Mononuclear cell (primary cell): Measurements from ENCODE around the gene LONP2. TPM values are rescaled to one million over a fixed set of nuclear protein-coding genes. Genes with fewer than 3 reads are reported as not detected.
"Not testable (repeated sequence)": the region's sequence is repeated elsewhere in the genome, so short reads cannot be mapped to it uniquely, and the experiment has no call there.

Source experiments
- H3K27me3 ChIP-seq: 2 replicates; pipeline ENCODE4 v1.6.0; 2011; ENCODE audit warnings: low read length, control low read depth; ENCODE audit not compliant: insufficient read depth
- H3K4me1 ChIP-seq: 2 replicates; pipeline ENCODE4 v1.5.1; 2011; ENCODE audit warnings: mild to moderate bottlenecking, low read length, control low read depth; ENCODE audit not compliant: insufficient read depth
- H3K4me3 ChIP-seq: 2 replicates; pipeline ENCODE4 v1.5.1; 2011; ENCODE audit warnings: mild to moderate bottlenecking, low read length, moderate library complexity
- H3K9me3 ChIP-seq: 2 replicates; pipeline ENCODE4 v1.5.1; 2011; ENCODE audit warnings: low read depth, mild to moderate bottlenecking, control low read depth, low read length
- total RNA-seq: library from RNA; depleted of rRNA; stranded (reverse); fragments of >200 nt; gene quantifications from one replicate; pipeline ENCODE4 v1.2.3, GENCODE V29; 2012

LONP2 gene
- total RNA-seq, 1 donor = 49.2 TPM

DNA sequence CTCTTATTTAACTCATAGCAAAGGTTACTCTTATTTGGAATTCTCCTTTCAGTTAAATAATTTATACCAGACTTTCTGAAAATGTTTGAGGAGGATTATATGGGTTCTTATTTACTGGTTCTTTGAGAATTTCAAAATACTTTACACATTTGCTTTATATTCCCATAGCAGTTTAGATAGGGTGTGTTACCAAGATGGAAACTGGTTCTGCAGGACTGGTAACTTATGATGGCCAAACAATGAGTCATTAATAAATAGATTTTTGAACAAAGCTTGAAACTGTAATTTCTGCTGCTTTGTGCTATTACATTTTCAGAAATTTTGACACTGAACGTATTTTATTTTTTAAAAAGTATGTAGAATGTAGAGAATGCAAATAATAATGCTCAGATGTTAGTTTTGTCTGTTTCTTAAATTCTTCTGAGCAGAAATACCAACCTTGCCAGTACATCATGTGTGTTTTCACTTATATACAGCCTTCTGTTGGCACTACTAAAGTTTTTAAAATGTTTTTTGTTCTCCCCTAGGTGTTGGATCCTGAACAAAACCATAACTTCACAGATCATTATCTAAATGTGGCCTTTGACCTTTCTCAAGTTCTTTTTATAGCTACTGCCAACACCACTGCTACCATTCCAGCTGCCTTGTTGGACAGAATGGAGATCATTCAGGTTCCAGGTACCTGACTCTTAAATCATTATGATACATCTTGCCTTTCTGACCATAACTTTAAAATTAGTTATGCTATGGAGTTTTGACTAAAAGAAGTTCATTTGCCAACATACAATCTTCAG, 51.6 kb downstream of the LONP2 start:
- H3K4me3 ChIP-seq = no peak overlapping the region
- H3K4me1 ChIP-seq = no peaks in the 10 kb centered on the region
- H3K9me3 ChIP-seq = no peaks in the 10 kb centered on the region
- H3K27me3 ChIP-seq = no peaks in the 10 kb centered on the region

DNA sequence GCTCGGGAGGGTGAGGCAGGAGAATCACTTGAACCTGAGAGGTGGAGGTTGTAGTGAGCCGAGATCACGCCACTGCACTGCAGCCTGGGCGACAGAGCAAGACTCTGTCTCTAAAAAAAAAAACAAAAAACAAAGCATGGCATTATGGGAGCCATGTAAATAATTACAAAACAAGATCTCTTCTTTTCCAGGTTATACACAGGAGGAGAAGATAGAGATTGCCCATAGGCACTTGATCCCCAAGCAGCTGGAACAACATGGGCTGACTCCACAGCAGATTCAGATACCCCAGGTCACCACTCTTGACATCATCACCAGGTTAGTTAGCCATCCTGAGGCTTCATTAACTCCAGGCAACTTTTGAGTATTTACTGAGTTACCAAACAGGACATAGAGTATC, 55.4 kb downstream of the LONP2 start:
- Histone ChIP-seq H3K4me1 (no peaks in the 10 kb centered on the region), H3K9me3 (no peaks in the 10 kb centered on the region), H3K27me3 (no peaks in the 10 kb centered on the region), H3K4me3 (no peak overlapping the region)

DNA sequence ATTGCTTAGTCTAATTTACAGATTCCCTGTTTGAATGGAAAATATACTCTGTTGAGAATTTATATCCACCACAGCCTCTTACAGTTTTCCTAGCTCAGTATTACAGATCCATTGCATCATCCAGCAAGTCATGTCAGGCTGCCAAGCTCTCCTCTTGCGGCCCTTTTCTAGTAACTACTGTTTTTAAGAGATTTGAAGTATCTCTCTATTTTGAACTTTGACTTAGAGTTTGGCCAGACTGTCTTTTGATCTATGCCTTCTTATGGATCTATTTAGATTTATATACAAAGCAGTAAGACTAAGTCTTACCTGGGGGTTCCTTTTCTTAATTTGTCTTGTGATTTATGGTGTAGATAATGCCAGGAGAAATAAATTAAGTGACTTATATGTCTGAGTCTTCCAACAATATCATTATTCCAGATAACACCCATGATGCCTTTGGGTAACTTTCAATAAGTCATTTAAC, 56.3 kb downstream of the LONP2 start:
- Histone ChIP-seq H3K9me3 (no peaks in the 10 kb centered on the region), H3K4me3 (no peak overlapping the region), H3K27me3 (no peaks in the 10 kb centered on the region), H3K4me1 (no peaks in the 10 kb centered on the region)

DNA sequence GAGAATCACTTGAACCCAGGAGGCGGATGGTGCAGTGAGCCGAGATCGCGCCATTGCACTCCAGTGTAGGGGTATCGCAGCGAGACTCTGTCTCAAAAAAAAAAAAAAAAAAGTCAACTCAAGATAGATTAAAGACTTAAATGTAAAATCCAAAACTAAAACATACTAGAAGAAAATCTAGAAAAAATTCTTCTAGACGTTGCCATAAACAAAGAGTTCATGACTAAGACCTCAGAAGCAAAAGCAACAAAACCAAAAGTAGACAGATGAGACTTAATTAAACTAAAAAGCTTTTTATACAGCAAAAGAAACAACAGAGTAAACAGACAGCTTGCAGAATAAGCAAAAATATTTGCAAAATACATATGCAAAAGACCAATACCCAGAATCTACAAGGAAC, 64.4 kb downstream of the LONP2 start:
- Histone ChIP-seq H3K27me3 (no peaks in the 10 kb centered on the region), H3K4me3 (no peak overlapping the region), H3K9me3 (peaks cover 33% of the 10 kb centered on the region), H3K4me1 (no peaks in the 10 kb centered on the region)

DNA sequence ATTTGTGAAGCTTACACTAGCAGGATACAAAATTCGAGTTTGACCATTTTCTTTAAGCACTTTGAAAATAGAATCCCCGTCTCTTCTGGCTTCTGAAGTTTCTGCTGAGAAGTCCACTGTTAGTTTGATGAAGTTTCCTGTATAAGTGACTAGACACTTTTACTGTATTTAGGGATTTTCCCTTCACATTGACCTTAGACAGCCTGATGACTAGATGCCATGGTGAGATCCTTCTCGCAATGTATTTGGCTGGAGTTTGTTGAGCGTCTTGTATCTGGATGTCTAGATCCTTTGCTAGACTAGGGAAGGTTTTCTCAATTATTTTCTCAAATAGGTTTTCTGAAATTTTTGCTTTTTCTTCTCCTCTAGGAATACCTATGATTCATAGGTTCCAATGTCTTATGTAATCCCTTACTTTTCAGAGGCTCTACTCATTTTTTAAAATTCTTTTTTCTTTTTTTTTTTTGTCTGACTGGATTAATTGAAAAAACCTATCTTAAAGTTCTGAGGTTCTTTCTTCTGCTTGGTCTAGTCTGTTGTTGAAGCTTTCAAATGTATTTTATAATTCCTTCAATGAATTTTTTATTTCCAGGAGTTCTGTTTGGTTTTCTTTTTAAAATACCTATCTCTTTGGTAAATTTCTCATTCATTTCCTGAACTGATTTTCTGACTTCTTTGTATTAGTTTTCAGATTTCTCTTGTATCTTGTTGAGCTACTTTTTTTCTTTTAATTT, 67.0 kb downstream of the LONP2 start:
- Histone ChIP-seq H3K27me3 (no peaks in the 10 kb centered on the region), H3K4me3 (no peak overlapping the region), H3K4me1 (no peaks in the 10 kb centered on the region), H3K9me3 (peaks cover 33% of the 10 kb centered on the region)

DNA sequence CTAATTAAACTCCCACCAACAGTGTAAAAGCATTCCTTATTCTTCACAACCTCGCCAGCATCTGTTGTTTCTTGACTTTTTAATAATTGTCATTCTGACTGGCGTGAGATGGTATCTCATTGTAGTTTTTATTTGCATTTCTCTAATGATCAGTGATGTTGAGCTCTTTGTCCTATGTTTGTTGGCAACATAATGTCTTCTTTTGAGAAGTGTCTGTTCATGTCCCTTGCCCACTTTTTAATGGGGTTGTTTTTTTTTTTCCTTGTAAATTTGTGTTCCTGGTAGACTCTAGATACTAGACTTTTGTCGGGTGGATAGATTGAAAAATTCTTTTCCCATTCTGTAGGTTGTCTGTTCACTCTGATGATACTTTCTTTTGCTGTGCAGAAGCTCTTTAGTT, 69.8 kb downstream of the LONP2 start:
- H3K4me1 ChIP-seq = peaks cover 21% of the 10 kb centered on the region
- H3K27me3 ChIP-seq, H3K4me3 ChIP-seq: not testable (repeated sequence)
- H3K9me3 ChIP-seq = peaks cover 32% of the 10 kb centered on the region

DNA sequence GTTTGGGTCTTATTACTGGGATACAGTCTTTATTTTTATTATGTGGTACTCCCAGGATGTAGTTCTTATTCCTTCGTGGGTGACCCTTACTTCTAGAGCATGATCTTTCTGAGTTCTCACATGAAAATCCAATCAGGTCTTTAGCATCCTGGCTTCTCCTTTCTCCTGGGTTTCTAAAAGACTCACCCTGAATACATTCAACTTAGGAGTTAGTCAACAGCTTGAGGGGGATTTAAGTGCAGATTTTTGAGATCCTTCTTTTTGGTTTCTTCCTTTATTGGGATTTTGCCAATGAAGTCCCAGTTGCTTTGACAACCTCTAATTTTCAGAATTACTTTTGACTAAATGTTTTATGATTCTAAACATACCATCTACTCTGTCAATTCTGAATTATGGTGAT, 72.9 kb downstream of the LONP2 start:
- Histone ChIP-seq H3K4me1 (peaks cover 29% of the 10 kb centered on the region), H3K27me3 (no peaks in the 10 kb centered on the region), H3K9me3 (peaks cover 2% of the 10 kb centered on the region), H3K4me3 (no peak overlapping the region)

DNA sequence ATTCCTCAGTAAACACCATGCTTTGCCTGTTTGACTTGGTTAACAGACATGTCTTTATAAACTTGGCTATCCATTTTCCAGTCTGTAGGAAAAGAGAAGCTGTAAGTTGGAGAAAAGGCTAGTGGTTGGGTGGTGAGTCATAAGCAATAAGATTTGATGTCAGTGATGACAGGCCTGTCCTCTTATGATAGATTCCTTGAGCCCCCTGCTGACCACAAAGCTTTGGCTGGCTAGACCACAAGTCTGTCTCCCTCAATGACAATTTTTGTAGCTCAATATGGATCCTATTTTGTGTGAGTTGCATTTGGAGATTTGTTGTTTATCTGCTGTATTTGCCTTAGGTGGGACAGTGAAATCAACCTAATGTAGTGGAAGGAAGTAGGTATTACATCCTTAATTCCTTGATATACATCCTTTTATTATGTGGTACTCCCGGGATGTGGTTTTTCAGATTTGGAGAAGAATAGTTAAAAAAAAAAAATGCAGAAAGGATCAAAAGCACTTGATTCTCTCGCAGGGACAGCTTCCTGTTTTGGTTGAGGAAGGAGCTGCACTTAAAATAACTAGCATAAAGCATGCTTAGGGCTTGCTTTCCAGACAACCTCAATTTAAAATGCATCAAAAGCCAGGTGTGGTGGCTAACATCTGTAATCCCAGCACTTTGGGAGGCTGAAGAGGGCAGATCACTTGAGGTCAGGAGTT, 73.7 kb downstream of the LONP2 start:
- Histone ChIP-seq H3K4me3 (no peak overlapping the region), H3K9me3 (no peaks in the 10 kb centered on the region), H3K4me1 (peaks cover 29% of the 10 kb centered on the region), H3K27me3 (no peaks in the 10 kb centered on the region)

DNA sequence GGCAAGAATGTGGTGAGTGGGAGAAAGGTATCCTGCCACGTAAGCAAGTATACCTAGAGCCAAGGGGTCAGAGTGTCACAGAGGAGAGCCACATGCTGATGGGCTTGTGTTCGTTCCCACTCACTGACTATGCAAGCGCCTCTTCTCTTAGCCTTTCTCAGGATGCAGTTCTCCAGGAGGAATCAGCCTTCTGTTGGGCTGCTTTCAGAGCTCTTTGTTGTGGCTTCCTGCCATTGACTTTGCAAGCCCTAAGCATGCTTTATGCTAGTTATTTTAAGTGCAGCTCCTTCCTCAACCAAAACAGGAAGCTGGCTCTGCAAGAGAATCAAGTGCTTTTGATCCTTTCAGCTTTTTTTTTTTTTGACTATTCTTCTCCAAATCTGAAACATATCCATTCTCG, 74.5 kb downstream of the LONP2 start:
- Histone ChIP-seq H3K4me1 (peaks cover 29% of the 10 kb centered on the region), H3K4me3 (no peak overlapping the region), H3K9me3 (no peaks in the 10 kb centered on the region), H3K27me3 (no peaks in the 10 kb centered on the region)

DNA sequence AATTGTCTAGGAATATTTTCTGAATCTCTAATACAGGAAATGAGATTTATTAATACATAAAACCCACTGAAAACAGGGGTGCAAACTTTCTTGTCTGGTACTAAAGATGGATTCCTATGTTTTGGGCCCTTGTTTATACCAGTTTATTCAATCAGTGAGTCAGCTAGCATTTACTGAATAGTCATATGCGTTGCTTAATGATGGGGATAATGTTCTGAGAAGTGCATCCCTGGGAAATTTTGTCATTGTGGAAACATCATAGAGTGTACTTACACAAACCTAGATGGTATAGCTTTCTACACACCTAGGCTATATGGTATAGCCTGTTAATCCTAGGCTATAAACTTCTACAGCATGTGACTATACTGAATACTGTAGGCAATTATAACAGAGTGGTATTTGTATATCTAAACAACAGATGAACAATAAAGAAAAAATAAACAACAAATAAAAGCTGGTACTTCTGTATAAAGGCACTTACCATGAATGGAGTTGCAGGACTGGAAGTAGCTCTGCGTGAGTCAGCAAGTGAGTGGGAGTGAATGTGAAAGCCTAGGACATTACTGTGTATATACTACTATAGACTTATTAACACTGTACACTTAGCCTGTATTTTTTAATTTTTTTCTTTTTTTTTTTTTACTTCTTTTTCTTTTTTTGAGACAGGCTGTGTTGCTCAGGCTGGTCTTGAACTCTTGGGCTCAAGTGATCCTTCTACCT, 77.4 kb downstream of the LONP2 start:
- no peak overlapping the region for H3K4me3 ChIP-seq
- no peaks in the 10 kb centered on the region for H3K9me3 ChIP-seq
- H3K4me1 ChIP-seq = peaks cover 29% of the 10 kb centered on the region
- no peaks in the 10 kb centered on the region for H3K27me3 ChIP-seq

DNA sequence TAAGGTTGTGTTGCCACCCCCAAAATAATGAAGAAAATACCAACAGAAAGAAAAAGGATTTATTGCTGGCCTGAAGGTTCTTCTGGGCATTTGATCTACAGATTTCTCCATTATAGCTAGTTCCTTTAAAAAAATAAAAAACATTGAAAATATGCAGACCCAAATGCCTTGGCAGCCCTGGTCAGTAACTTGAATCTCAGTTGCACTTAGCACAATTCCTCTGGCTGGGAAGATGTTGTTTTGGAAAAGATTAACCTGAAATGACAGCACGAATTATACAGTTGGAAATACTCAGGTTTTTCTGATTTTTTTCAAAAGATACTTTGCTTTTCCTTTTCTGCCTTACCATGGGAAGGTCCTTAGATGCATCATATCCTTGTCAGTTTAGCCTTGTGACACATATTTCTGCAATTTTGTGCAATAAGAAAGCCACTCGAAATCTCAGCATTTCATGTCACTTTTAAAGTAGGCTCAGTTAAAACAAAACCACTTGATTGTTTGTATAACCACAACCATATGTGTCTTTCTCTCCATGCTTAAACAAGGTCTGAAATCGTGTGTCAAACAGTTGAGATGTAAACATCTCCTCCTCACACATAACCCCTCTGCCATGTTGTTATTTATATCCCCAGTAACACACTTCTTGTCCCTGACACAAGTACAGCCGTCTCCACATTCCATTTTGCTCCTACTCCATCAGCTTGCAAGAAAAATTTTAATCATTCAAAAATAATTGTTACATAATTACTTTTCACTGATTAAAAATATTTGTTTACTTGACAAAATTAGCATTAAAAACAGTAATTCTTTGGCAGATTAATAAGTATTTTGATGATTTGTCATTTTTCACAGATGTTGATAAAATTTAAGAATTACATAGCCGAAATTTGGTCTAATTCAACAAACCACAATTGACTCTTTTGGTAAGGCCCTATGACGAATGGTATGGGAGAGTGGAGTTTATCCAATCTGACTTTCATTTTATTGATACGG, 80.0 kb downstream of the LONP2 start:
- Histone ChIP-seq H3K4me3 (no peak overlapping the region), H3K27me3 (no peaks in the 10 kb centered on the region), H3K9me3 (no peaks in the 10 kb centered on the region), H3K4me1 (peaks cover 6% of the 10 kb centered on the region)

DNA sequence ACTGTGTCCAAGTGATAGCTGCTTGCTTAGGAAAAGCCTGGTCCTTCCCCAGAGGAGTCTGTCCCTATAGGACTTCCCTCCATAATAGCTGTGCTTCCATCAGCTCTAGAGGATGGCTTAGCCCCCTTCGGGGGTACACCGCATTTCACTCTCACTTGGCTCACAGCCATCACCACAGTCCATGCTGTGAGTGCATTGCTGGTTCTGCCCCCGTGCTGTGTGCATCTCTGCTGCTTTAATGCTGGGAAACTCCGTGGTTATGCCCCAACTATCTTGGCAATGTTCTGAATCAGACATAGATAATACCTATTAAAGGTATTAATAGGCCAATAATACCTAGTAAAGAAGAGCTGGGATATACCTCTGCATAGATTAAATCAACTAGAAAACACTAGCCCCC, 82.8 kb downstream of the LONP2 start:
- Histone ChIP-seq H3K9me3 (no peaks in the 10 kb centered on the region), H3K4me1 (peaks cover 10% of the 10 kb centered on the region), H3K4me3 (no peak overlapping the region), H3K27me3 (no peaks in the 10 kb centered on the region)

DNA sequence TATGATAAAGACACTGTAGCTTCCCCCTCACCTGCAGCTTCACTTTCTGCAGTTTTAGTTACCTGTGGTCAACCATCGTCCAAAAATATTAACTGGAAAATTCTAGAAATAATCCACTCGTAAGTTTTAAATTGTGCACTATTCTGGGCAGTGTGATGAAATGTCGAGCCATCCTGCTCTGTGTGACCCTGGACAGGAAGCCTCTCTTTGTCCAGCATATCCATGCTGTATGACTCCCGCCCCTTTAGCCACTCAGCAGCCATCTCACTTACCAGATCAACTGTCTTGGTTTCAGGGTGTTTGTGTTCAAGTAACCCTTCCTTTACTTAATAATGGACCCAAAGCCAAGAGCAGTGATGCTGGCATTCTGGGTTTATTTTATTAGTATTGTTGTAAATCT, 85.0 kb downstream of the LONP2 start:
- Histone ChIP-seq H3K27me3 (no peaks in the 10 kb centered on the region), H3K4me1 (peaks cover 10% of the 10 kb centered on the region), H3K9me3 (no peaks in the 10 kb centered on the region)

More for the DNA sequence above, 85.0 kb downstream of the LONP2 start:
- no peak overlapping the region for H3K4me3 ChIP-seq
